Testis (tissue), 3 donors: ENCODE data around the gene CEP85L. TPM values are rescaled to one million over a fixed set of nuclear protein-coding genes. Genes with fewer than 3 reads are reported as not detected.

ENCODE experiments used
- DNase-seq: peaks from one replicate; pipeline ENCODE4 v3.0.0-alpha.2; 2019
- H3K27ac ChIP-seq, 2 donors: fragments of 200-600 bp; sonication (generic); one replicate each; pipeline ENCODE4 v1.5.1; 2019
- H3K27me3 ChIP-seq: fragments of 200-600 bp; sonication (generic); one replicate; pipeline ENCODE4 v1.5.1; 2019
- H3K36me3 ChIP-seq: fragments of 200-600 bp; sonication (generic); one replicate; pipeline ENCODE4 v1.5.1; 2017; ENCODE audit warnings: low read depth; ENCODE audit errors: missing control alignments
- H3K4me1 ChIP-seq: fragments of 200-600 bp; sonication (generic); one replicate; pipeline ENCODE4 v1.5.1; 2019
- H3K4me3 ChIP-seq, 2 donors: fragments of 200-600 bp; sonication (generic); one replicate each; pipeline ENCODE4 v1.5.1; 2017 to 2019
- H3K9me3 ChIP-seq: fragments of 200-600 bp; sonication (generic); one replicate; pipeline ENCODE4 v1.5.1; 2017
- POLR2A ChIP-seq: fragments of 450-650 bp; IDR thresholded peaks from one replicate; pipeline ENCODE4 v1.6.1; 2017; ENCODE audit warnings: antibody characterized with exemption, mild to moderate bottlenecking, moderate library complexity
- WGBS, 2 donors: methylation state at CpG; one replicate each; pipeline ENCODE4 v1.1.5; 2018; 5-methylcytosine and 5-hydroxymethylcytosine counted together
- intact Hi-C: fragments of 100-400 bp; cut with DNase I; formaldehyde crosslinking; loops from one replicate; pipeline ENCODE4 v1.15.1; 2023; ENCODE audit warnings: low total_unique reads
- polyA plus RNA-seq: library from polyadenylated mRNA; stranded (reverse); fragments of 350-450 nt; fragmentation: Illumina TruSeq; extraction: RNeasy Lipid Tissue Mini Kit (QIAGEN cat#74804); gene quantifications from one replicate; pipeline ENCODE4 v1.2.3, GENCODE V29; 2014; ENCODE audit warnings: low read depth, low replicate concordance; ENCODE audit not compliant: insufficient read depth
- total RNA-seq, 2 donors: library from RNA; depleted of rRNA; stranded (reverse); fragments of >200 nt; gene quantifications; one replicate each; pipeline ENCODE4 v1.2.3, GENCODE V29; 2016
- TF ChIP-seq, protein P1 (sequence below), 3 experiments: fragments of 450-650 bp in 2 of 3; fragments of 200-600 bp in 1 of 3; sonication (generic) in 1 of 3; IDR thresholded peaks; one replicate each; pipeline ENCODE4 v1.5.1; 2016 to 2019; ENCODE audit warnings: antibody characterized with exemption in 3 of 3, mild to moderate bottlenecking in 2 of 3, moderate library complexity in 1 of 3

The CEP85L gene
- total and polyA plus RNA-seq, 3 donors from 2014 or later, result 63.7 to 80.7 (median 78.8) TPM

DNA sequence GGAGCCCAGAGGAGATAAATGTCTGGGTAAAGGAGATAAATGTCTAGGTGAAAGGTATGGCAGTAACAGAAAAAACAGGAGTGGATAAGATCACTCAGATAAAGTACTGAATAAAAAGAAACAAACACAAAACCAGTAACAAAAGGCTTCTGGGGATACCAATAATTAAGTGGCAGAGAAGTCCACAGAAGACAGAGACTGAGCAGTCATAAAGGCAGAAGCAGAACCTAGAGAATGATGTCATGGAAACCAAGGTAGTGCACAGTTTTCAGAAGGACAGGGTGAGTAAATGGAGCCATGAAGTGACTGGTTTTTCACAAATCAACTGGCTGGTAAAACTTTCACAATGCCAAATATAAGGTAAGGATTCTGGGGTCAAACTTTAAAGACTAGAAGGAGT, 184.2 kb downstream of the CEP85L start:
- Histone ChIP-seq H3K4me1 (no peaks in the 10 kb centered on the region), H3K36me3 (no peaks in the 10 kb centered on the region), H3K27ac (no peak overlapping the region), H3K27me3 (no peaks in the 10 kb centered on the region), H3K9me3 (no peaks in the 10 kb centered on the region), H3K4me3 (no peak overlapping the region)
- intact Hi-C loops, result no loop called here
- TF ChIP-seq, protein P1, sequence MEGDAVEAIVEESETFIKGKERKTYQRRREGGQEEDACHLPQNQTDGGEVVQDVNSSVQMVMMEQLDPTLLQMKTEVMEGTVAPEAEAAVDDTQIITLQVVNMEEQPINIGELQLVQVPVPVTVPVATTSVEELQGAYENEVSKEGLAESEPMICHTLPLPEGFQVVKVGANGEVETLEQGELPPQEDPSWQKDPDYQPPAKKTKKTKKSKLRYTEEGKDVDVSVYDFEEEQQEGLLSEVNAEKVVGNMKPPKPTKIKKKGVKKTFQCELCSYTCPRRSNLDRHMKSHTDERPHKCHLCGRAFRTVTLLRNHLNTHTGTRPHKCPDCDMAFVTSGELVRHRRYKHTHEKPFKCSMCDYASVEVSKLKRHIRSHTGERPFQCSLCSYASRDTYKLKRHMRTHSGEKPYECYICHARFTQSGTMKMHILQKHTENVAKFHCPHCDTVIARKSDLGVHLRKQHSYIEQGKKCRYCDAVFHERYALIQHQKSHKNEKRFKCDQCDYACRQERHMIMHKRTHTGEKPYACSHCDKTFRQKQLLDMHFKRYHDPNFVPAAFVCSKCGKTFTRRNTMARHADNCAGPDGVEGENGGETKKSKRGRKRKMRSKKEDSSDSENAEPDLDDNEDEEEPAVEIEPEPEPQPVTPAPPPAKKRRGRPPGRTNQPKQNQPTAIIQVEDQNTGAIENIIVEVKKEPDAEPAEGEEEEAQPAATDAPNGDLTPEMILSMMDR (IDR thresholded peaks at IDR 0.05), result no peak
- TF ChIP-seq POLR2A, result no peak
- no peak for DNase-seq

GRCh38 chr6:118464620-118465019, 186.8 kb downstream of the CEP85L start:
- no peaks in the 10 kb centered on the region for H3K9me3 ChIP-seq
- WGBS, 2 donors, result 90 to 97% methylated on average over 2 of the region's 2 CpGs
- no peak for TF ChIP-seq POLR2A
- TF ChIP-seq, protein P1 (IDR thresholded peaks at IDR 0.05), result no peak
- DNase-seq, result no peak
- no peak overlapping the region for H3K4me3 ChIP-seq
- no peaks in the 10 kb centered on the region for H3K36me3 ChIP-seq
- no peak overlapping the region for H3K27ac ChIP-seq
- no peaks in the 10 kb centered on the region for H3K4me1 ChIP-seq
- intact Hi-C loops, result no loop called here
- no peaks in the 10 kb centered on the region for H3K27me3 ChIP-seq

DNA sequence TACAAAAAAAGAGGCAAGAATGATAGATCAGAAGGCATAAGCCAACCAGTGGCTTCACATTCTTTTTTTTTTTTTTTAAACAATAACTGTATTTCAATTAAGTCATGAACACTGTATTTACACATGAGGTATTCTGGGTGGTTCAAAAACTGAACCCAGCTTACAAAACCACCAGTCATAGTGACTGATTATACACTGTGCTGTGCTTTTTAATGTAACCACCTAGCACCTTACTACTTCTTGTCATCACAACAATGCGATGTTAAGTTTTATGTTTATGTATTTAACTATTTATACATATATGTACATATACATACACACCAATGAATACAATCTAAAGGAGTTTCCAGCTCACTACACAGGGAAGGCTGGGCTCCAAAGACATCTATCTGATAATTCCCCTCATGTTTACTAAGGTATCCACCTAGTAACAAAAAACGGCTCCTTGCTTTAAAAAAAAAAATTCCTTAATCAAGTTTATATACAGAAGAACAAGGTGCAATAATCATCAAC, 190.4 kb downstream of the CEP85L start:
- Histone ChIP-seq H3K4me3 (no peak overlapping the region), H3K4me1 (no peaks in the 10 kb centered on the region), H3K27me3 (no peaks in the 10 kb centered on the region), H3K27ac (no peak overlapping the region), H3K9me3 (no peaks in the 10 kb centered on the region), H3K36me3 (no peaks in the 10 kb centered on the region)
- intact Hi-C loops, result no loop called here
- 88 to 91% methylated on average over 2 of the region's 2 CpGs for WGBS, 2 donors
- DNase-seq, result no peak
- TF ChIP-seq POLR2A, result no peak

DNA sequence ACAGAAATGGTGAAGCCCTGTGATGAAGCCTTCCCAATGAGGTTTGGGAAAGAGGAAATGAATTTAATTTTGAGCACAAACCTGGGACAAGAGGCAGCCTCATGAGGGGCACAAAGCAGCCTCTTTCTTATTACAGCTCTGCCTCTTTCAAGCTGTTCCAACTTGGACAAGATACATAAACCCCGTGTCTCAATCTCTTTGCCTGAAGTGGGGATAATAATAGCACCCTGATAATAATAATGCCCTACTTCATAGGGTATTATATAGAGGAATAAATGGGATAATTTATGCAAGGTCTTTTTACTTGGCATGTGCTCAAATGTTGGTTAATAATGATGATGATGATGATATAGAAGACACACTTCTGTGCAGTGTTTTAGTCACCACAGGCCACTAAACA, 194.4 kb downstream of the CEP85L start:
- Histone ChIP-seq H3K4me1 (no peaks in the 10 kb centered on the region), H3K27ac (no peak overlapping the region), H3K27me3 (no peaks in the 10 kb centered on the region), H3K36me3 (no peaks in the 10 kb centered on the region), H3K4me3 (no peak overlapping the region), H3K9me3 (no peaks in the 10 kb centered on the region)
- no peak for TF ChIP-seq POLR2A
- TF ChIP-seq, protein P1 (IDR thresholded peaks at IDR 0.05), result no peak
- 57 to 63% methylated on average over 1 of the region's 1 CpG for WGBS, 2 donors
- no peak for DNase-seq
- intact Hi-C loops, result no loop called here

DNA sequence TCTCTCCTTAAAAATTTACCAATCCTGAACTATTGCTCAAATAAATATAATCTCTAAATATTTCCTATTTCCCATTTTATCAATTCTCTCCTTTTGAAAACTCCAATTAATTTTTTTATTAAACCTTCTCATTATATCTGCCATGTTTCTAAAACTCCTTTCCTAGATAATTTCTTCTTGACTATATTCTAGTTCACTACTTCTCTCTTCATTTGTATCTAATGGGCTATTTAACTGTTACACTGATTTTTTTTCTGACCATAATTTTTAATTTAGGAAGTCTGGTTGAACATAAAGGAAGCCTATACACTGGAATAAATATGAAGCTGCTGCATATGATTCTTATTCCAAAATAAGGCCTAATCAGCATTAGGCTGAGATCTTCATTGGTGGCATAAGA, 199.6 kb downstream of the CEP85L start:
- H3K36me3 ChIP-seq, result no peaks in the 10 kb centered on the region
- H3K27me3 ChIP-seq, result no peaks in the 10 kb centered on the region
- intact Hi-C loops, result no loop called here
- no peak overlapping the region for H3K27ac ChIP-seq
- DNase-seq, result no peak
- no peak for TF ChIP-seq POLR2A
- TF ChIP-seq, protein P1 (IDR thresholded peaks at IDR 0.05), result no peak
- H3K4me1 ChIP-seq, result no peaks in the 10 kb centered on the region
- no peaks in the 10 kb centered on the region for H3K9me3 ChIP-seq
- no peak overlapping the region for H3K4me3 ChIP-seq
